Inflammatory macrophage (primary cell): ENCODE measurements around the gene DNAJB11.
"Not testable (repeated sequence)": the region's sequence is repeated elsewhere in the genome, so short reads cannot be mapped to it uniquely, and the experiment has no call there.

Experiments
- DNase-seq, 2 donors: peaks; one replicate each; pipeline ENCODE4 v3.0.0-alpha.2; 2020 to 2022
- total RNA-seq, 18 experiments: gene quantifications; one replicate each; lab custom pipeline; 2026; ENCODE audit warnings: mixed read lengths in 6 of 18, inconsistent platforms in 2 of 18; lab: John Stamatoyannopoulos, UW

DNAJB11 gene
- total RNA-seq: 41.1 to 81.4 (median 65.0) reads per million in 18 experiments

DNA sequence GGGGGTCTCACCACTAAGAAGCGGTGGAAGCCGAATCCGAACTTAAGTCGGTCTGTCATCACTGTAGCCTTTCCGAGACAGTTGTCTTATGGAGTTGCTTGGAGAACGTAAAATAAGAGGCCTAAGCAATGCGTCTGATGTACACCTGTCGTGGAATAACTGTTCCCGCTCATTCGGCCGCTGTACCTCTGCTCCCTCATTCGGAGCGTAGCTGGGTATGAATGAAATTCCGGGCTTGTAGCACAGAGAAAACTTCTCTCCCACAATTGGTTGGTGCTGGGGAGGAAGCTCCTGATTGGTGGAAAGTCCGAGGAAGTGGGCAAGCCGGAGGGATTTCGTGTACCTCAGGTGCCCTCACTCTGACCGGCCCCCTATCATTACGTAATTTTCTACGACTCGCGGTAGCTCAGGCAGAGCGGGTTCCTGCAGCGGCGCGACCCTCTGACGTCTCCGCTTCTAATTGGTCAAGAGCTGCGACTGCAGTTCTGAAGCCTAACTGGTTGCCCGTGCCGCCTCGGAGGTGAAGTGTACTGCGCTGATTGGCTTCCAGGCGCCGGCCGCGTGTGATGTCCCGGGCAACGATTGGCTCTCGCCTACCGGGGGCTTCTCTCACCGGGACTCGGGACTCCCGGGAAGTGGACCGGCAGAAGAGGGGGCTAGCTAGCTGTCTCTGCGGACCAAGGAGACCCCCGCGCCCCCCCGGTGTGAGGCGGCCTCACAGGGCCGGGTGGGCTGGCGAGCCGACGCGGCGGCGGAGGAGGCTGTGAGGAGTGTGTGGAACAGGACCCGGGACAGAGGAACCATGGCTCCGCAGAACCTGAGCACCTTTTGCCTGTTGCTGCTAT lies at the start of gene DNAJB11:
DNAJB11 (plus strand) TSS at position 625 of the 845 bp plus-strand sequence; CDS start at position 803, 178 bp downstream.
- DNase-seq: peak; percentile 100

DNA sequence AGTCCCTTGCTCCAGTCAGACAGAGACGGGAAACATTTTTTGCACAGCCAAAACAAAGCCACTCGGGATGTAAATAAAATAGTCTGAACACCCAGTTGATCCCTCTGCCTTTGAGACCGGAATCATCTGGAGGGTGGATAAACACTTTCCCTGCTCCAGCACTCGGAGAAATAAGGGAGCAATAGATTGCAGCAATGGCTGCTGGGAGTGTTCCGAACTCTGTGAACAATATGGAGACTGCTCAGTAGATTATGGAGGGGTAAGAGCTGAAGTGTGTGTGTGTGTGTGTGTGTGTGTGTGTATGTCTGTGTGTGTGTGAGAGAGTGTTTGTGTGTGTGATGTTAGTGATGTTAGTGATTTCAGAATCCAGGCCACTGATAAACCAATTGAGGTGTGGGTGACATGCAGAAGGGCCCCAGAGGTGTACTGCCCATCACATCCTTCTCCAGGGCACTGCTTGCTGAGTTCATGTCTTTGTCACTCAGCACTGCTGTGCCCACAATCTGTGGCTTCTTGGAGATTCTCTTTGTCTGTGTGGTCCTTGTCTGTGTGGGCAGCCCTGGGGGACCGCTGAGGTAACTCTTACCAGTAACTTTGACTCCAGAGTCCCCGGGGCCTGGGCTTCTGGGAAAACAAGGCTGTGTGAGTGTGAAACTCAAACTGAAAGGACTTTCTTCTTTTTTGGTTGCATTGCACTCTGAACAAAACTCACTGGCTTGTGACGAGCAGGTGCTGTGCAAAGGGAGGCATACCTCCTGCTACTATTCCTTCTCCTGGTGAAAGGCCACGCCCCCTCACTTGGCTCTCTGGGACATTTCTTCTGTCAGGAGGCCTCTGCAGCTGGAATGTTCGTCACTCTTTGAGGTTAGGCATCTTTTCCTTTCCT lies 49.3 kb upstream of the DNAJB11 start:
- no peak for DNase-seq

DNA sequence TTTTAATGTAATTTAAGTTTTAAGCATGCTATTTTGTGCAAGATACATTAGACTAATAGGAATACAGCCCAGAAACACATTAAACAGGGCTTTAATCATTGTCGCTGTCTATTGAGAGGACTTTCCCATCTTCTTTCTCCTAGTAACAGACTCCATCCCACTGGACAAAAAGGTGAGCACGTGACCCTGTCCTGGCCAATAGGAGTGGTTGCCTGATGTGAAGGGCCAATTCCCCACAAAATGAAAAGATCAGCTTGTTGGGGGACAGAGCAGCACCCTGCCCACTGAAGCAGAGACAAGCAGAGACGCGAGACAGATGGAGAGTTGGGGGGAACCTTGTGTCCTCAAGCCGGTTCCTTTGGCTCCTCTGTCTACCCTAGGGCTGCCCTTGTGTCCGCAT lies 47.5 kb upstream of the DNAJB11 start:
- no peak for DNase-seq

DNA sequence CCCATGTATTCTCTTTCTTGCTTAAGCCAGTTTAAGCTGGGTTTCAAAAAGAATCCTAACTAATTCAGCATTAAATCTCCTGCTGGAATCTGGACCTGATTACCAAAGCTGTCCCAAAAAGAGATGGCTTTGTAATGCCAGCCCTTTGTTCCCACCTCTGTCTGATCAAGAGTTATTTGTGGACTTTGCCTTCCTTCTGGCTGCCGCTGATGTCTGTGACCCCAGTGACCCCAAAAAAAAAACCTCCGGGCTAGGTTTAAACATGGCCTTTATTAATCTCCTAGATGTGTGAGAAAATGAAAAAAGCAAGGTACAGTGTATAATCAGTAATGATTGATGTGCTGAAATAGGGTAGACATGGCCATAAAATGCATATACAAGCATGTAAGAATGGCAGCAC lies 47.1 kb upstream of the DNAJB11 start:
- DNase-seq: no peak

DNA sequence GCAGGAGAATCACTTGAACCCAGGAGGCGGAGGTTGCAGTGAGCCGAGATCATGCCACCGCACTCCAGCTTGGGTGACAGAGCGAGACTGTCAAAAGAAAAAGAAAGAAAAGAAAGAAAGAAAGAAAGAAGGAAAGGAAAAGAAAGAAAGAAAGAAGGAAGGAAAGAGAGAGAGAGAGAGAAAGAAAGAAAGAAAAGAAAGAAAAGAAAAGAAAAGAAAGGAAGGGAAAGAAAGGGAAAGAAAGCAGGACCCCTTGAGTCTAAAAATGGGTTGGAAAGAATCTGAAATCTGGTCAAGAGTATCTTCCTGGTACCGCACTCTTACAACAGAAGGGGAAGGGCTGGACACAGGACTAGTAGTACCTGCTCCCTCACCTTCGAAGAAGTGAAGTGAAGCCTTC lies 45.9 kb upstream of the DNAJB11 start:
- DNase-seq: no peak

DNA sequence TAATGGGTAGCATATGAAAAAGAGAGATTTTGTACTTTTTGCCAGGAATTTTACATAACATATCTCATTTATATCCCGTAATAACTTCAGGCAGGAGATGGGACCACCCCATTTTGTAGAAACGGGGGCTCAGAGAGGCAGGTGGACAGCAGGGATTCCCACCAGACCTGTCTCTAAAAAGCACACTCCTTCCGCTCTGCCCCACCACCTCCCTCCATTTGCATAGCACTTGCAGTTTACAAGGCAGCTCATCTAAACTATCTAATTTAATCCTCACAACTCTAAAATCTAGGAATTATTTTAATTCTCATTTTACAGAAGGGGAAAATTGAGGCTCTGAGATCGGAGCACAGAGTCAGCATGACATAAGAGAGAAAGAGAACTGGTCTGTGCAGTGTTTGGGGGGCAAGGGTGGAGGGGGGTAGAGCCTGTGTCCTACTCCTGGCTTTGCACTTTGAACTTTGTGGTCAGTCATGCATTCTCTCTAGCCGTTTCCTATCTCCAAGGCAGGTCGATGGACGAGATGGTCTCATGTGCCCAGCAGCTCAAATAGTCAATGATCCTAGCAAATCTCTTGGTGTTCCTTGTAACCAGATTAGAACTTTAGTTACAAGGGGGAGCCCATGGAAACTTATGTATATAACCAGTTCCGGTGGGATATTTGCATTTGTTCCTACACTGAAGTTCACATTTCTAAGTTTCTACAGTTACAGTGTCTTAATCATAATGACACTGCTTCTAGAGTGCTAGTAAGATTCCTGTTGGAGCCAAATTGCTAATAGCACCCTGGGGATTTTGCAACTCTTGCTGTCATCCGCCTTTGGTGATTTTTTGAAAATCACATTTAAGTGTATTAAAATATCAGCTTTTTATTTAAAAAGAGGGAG lies 44.9 kb upstream of the DNAJB11 start:
- no peak for DNase-seq

DNA sequence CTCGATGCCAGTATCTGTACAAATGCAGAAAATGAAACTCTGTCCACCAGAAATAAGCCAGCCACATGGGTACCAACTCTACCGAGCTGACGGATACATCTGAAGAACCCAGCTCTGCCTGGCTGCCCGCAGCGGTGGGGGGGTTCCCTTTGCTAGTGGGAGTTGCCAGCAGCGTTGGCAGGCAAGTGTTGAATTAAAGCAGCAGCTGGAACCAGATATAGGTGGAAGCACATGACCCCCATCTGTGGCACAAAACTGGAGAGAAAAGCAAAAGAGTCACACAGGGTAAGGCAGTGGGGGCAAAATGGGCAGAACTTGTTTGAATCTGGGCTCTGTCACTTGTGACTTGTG lies 44.3 kb upstream of the DNAJB11 start:
- DNase-seq: no peak

DNA sequence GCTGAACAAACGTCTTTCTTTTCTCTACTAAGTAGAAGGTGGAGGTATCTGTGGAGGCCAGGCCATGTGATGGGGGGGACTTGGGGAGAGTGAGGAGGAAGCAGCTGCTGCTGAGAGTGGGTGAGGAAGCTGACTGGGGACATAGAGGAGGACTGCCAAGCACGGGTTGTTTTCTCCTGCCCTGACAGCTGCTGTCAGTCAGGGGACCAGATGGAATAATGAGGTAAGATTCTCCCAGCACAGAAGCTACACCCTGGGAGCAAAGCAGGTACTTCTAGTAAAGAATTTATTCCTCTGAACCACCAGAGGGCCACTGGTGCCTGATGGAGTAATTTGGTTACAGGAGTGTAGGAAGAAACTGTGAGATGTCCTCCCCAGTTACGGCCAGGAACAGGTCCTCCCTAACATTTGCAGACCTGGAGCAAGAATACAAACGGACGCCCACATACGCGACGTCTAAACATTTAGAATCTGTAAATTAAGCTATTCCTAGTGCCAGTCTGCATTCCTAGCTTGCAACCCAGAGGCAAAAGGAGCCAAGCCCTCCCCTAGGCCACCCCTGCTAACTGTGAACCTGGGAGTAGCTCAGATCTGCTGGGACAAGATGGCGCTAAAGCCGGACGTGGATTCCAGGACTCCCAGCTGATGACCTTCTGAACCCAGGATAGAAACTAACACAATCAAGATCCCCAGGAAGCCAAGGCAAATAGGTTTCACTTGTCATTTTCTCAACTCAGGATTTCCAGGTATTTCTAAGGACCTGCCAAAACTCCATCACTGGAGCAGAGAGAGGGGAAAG lies 41.1 kb upstream of the DNAJB11 start:
- peak; percentile 26 to 40 for DNase-seq

DNA sequence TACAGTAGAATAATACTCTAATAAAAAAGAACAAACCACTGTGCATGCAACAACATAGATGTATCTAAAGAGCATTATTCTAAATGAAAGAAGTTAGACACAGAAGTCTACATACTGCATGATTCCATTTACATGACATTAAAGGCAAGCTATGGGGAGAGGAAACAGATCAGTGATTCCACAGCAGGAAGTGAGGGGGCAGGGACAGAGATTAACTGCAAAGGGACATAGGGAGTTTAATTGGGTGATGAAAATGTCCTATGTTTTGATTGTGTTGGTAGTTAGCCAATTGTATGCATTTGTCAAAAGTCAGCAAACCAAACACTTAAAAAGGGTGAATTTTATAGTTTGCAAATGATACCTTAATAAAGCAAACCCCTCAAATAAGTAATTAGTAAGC lies 40.1 kb upstream of the DNAJB11 start:
- DNase-seq: peak in 1 of 2 donors; percentile 6

DNA sequence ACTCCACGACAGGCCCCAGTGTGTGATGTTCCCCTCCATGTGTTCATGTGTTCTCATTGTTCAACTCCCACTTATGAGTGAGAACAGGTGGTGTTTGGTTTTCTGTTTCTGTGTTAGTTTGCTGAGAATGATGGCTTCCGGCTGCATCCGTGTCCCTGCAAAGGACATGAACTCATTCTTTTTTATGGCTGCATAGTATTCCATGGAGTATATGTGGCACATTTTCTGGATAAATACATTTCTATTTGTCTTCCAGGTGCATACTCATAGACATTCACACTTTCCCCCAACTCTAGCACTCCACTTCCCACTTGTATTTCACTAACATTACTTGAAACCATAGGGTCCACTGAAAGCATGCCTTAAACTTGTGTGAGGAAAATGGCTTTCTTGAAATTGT lies 38.8 kb upstream of the DNAJB11 start:
- not testable (repeated sequence) for DNase-seq

DNA sequence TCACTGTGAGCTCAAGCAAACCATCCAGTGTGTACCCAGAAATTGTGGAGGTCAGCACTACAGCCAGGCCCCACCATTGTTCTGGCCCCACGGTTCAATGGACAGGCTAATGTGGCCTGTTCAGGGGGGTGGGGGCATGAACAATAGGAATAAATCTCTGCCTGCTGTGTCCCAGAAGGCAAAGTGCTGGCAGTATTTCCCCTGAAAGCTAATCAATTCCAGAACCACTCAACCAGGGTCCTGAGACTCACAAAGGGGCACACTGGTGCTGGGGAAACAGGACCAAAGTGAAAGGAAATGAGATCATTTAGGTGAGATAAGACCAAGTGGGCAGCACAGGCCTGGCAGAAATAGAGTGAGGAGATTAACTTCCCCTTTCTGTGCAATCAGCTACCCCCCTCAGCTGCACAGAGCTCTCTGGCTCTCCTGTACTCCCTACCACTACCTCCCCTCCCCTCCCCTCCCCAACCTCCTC lies 37.9 kb upstream of the DNAJB11 start:
- peak; percentile 5 to 45 for DNase-seq

DNA sequence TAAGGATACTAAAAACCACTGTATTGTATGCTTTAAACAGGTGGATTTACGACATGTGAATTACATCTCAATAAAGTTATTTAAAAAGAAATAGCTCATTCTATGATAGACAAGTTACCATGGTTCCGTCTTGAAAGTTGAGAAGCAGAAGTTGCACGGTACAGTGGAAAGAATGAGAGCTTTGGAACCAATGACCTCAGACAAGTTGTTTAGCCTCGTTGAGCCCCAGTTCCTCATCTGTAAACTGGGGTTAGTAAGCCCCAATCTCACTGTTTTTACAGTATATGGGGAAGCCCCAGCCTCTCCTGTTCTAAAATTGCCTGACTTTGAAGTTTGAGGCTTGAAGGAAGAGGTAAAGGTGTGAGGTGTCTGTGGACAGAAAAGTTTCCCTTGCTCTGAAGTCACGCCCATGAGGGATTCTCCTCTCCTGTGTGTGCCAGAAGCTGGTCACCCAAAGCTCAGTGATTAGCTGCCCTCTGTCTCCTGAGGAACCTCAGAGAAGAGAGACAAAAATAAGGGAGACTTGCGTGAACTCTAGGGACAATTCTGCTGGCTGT lies 36.3 kb upstream of the DNAJB11 start:
- peak; percentile 86 to 90 for DNase-seq

DNA sequence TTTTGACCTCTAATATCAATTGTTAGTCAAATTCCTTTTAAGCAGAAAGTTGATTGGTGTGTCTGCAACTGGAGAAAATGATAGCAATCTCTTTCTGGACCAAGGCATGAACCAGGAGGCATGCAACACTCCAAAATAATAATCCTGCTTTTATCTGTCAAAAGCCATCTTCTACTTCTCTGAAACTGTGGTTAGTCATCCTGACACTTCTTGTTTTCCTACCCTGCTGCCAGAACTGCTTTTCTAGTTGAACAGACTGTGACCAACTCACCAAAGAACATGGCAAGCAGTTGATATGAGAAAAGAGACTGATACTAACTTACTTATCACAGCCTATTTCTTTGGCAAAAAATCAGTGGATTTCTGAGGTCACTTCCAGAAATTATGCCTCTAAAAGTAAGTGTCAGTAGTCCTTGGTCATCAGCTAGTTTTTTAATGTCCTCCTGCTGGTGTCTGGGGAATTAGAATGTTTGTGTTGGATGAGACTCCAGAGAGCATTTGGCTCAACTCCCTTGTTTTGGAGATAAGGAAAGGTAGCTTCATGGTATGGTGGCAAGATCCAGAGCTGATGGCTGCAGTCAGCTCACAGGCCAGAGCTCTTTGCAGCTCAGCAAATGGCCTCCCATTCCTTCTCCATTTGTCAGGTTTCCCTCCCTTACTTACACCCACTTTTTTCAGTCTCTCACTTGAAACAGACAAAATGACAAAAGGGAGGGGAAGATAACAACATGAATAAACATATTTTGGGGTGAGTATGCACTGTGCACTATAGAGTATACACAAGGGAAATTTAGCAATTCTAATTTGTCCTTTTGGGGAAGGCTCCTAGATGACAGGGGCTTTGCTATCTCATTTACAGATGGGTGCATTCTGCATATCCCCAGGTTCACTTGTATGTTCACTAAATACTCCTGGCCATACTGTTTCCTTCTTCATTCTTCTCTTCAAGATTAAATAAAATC lies 33.4 kb upstream of the DNAJB11 start:
- DNase-seq: peak; percentile 40 to 44

DNA sequence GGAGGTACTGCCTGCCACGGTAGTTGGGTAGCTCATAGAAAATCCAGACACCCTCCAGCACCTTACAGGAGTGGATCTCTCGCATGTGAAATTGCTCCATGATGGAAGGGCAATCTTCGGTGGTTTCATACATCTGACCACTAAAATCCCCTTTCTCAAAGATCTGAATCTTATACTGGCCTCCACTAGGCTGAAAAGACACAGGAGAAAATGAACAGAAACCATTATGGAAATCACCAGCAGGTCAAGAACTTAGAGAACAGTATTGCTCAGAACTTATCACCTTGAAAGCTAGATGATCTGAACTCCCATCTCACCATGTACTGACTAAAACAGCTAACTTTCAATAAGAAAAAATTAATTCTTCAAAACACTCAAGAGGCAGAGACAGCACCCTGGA lies 31.7 kb upstream of the DNAJB11 start:
- DNase-seq: no peak

DNA sequence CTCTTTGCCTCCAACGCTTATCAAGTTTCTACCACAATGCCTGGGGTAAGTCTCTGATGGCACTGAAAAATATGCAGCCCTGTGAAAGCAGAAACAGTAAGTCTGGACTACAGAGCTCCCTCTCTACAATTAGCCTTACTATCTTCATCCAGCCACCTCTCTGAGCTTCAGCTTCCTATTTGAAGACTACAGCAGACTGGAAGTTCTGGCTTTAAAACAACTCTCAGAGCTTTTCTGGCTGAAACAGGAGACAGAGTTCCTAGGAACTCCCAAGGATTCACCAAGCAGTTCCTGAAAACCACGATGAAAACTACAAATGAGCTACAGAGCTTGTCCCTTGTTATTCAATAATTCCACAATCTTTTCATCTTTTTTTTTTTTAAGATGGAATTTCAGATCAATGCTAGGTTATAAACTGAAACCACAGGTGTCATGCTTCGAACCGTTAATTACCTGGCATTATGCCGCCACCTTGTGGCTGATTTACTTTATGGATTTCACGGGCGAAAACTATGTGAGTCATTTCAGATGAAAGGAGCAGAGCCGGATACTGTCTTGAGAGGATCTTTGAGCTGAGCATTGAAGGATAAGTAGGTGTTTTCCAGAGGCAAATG lies 30.2 kb upstream of the DNAJB11 start:
- peak; percentile 70 to 71 for DNase-seq

DNA sequence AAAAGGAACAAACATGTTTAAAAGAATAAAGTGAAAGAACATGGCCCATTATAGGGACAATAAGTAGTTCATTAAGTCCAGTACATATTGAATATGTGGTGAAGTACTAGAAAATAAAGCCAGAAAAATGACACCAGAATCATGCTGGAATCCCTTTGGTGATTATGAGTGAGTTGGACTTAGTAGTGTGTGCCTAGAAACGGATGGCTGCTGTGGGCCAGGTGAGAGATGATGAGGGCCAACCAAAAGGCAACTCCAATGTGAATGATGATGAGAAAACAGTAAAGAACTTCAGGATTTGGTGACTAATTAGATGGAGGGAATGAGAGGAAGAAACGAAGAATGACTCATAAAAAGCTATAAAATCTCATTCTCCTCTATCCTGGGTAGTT lies 29.7 kb upstream of the DNAJB11 start:
- DNase-seq: no peak

DNA sequence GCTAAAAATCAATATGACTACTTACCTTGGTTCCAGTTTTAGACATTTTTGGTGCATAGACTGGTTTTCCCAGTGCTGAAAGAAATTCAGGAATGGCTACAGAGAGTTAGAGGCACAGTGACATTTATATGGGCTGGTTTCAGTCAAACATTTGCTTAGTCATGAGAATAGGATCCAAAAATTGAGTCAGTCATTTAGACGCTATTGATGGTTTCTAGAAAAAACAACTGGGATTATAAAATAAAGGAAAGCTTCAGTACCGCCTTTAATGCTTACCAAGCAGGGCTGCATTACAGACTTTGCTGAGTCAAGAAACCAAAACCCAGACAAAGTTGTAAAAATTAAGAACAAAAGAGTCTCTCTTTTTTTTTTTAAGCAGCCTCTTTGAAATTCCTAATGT lies 26.2 kb upstream of the DNAJB11 start, which contains the start of gene CRYGS:
CRYGS (minus strand) TSS at position 100 of the 400 bp plus-strand sequence; CDS start at position 46, 54 bp downstream.
- no peak for DNase-seq

DNA sequence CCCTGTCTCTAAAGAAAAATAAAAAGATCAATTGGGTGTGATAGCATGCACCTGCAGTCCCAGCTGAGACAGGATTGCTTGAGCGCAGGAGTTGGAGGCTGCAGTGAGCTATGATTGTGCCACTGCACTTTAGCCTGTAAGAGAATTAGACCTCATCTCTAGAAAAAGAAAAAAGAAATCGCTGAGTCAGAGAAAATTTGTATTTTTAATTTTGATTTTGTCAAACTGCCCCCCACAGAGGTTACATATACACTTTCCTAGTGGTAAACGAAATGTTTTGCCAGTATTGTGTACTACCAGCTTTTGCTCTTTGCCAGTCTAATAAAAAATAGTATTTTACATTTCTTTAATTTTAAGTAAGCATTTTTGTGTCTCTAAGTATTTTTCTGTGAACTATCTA lies 21.0 kb upstream of the DNAJB11 start:
- DNase-seq: no peak

DNA sequence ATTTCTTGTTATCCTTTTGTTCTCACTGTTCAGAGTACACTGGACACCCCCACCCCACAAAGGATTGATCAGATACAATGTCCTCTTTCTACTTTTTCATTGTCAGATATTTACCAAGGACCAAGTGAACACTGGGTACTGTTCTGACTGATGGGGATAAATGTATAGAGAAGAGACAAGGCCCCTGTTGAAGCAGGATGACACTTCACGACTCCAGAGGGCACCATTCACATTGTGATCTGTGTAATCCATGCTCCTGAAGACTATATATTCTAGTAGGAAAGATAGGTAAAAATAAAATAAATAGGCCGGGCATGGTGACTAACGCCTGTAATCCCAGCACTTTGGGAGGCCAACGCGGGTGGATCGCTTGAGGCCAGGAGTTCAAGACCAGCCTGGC lies 19.1 kb upstream of the DNAJB11 start:
- no peak for DNase-seq
